Measurements from ENCODE around the gene JPH3.

JPH3 gene

GRCh38 chr16:87582966-87583325 lies 19.4 kb upstream of the JPH3 start:
- H3K4me3 ChIP-seq (ENCODE audit: low read depth, low read length) = no peak overlapping the region
- TF ChIP-seq, protein P1, sequence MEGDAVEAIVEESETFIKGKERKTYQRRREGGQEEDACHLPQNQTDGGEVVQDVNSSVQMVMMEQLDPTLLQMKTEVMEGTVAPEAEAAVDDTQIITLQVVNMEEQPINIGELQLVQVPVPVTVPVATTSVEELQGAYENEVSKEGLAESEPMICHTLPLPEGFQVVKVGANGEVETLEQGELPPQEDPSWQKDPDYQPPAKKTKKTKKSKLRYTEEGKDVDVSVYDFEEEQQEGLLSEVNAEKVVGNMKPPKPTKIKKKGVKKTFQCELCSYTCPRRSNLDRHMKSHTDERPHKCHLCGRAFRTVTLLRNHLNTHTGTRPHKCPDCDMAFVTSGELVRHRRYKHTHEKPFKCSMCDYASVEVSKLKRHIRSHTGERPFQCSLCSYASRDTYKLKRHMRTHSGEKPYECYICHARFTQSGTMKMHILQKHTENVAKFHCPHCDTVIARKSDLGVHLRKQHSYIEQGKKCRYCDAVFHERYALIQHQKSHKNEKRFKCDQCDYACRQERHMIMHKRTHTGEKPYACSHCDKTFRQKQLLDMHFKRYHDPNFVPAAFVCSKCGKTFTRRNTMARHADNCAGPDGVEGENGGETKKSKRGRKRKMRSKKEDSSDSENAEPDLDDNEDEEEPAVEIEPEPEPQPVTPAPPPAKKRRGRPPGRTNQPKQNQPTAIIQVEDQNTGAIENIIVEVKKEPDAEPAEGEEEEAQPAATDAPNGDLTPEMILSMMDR (IDR thresholded peaks at IDR 0.05; ENCODE audit: borderline replicate concordance, insufficient read depth, low read depth, low read length) = no peak

GRCh38 chr16:87583453-87584131 lies 18.7 kb upstream of the JPH3 start:
- no peak overlapping the region for H3K4me3 ChIP-seq (ENCODE audit: low read depth, low read length)
- TF ChIP-seq, protein P1 (IDR thresholded peaks at IDR 0.05; ENCODE audit: borderline replicate concordance, insufficient read depth, low read depth, low read length) = no peak

DNA sequence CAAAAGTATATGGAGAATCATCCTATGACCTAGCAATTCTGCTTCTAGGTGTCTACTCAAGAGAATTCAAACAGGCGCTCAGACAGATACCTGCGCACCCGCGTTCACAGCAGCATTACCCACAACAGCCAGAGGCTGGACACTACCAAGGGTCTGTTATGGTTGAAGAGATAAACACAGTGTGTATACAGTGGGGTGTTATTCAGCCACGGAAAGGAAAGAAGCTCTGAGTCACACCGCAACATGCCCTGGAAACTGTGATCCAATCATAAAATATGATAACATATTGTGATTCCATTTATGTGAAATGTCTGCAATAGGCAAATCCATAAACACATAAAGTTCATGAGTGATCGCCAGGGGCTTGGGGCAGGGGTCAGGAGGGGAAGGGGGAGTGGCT lies 18.0 kb upstream of the JPH3 start:
- no peak overlapping the region for H3K4me3 ChIP-seq (ENCODE audit: low read depth, low read length)
- TF ChIP-seq, protein P1 (IDR thresholded peaks at IDR 0.05; ENCODE audit: borderline replicate concordance, insufficient read depth, low read depth, low read length) = no peak

GRCh38 chr16:87584975-87585374 lies 17.3 kb upstream of the JPH3 start:
- no peak overlapping the region for H3K4me3 ChIP-seq (ENCODE audit: low read depth, low read length)
- TF ChIP-seq, protein P1 (IDR thresholded peaks at IDR 0.05; ENCODE audit: borderline replicate concordance, insufficient read depth, low read depth, low read length) = no peak

DNA sequence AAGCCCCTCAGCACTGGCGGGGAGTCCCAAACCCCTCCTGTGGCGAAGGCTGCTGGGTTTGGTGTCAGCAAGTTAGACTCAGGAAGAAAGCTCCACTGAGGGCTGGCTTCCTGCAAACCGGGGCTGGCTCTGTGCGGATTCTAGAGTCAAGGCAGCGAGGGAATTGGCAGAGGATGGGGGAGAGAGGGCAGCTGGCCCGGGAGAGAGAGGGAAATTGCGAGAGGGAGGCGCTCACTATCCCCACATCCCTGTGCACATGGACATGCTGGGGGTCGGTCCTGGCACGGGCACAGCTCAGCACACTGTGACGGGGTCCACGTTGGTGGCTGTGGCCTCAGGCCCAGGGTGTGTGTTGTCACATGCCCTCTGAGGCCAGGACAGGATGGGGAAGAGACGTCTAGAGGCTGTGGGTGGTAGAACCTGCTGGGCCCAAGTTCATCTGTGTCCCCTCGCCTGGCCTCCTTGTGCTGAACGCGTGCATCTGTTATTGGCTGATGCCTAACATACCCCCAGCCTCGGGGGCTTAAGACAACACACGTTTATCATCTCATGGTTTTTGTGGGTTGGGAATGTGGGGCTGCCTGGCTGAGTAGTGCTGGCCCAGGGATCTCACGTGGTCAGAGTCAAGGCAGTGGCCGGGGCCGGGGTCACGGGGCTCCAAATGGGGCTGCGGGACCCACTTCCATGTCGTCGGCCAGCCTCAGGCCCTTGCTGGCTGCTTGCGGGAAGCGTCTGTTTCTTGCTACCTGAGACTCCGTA lies 16.7 kb upstream of the JPH3 start:
- TF ChIP-seq, protein P1 (IDR thresholded peaks at IDR 0.05; ENCODE audit: borderline replicate concordance, insufficient read depth, low read depth, low read length) = no peak

DNA sequence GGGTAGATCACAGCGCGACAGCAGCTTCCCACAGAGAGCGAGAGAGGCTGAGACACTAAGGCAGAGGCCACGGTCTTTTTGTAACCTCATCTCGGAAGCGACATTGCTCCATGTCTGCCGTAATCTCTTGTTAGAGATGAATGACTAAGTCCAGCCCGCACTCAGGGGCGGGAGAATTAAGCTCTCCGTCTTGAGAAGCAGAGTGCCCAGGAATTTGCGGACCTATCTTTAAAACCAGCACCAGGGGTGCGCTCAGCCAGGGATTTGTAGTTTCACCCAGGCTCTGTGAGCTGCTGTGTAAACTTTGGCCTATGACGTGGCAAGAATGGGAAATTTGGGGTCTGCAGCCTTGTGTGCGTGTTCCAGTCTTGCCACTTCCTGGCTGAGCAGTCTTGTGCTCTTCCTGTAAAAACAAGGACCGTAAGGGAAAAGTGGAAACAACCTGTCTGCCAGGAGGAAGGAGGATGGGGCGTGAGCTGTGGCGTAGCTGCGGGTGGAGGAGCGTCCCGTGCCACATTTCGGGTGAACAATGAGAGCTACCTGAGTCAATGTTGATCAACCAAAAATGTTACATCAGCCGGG lies 16.0 kb upstream of the JPH3 start:
- TF ChIP-seq, protein P1 (IDR thresholded peaks at IDR 0.05; ENCODE audit: borderline replicate concordance, insufficient read depth, low read depth, low read length) = no peak
- no peak overlapping the region for H3K4me3 ChIP-seq (ENCODE audit: low read depth, low read length)

More for the DNA sequence above, 16.7 kb upstream of the JPH3 start:
- no peak overlapping the region for H3K4me3 ChIP-seq (ENCODE audit: low read depth, low read length)

Measured in GM12875 (cell line).